MM.1S (cell line): ENCODE data around the gene MTARC2.
"Not testable (repeated sequence)": the region's sequence is repeated elsewhere in the genome, so short reads cannot be mapped to it uniquely, and the experiment has no call there.

ENCODE experiments used
- CTCF ChIP-seq: fragments of 300-600 bp; sonication (generic); IDR thresholded peaks from 2 replicates; pipeline ENCODE4 v1.5.1; 2016; ENCODE audit warnings: antibody characterized with exemption, low read length, mixed read lengths
- EZH2 ChIP-seq: fragments of 300-600 bp; sonication (generic); optimal IDR thresholded peaks from 2 replicates; pipeline ENCODE3; 2017; ENCODE audit warnings: low read depth, mild to moderate bottlenecking, antibody characterized with exemption, low read length, mixed read lengths
- EZH2phosphoT487 ChIP-seq: fragments of 300-600 bp; sonication (generic); IDR thresholded peaks from 2 replicates; pipeline ENCODE4 v1.6.1; 2018; ENCODE audit warnings: antibody characterized with exemption, low read length

- TF ChIP-seq EZH2, CTCF, EZH2phosphoT487: not testable (repeated sequence)
Measured at GRCh38 chr1:220715986-220716385, 32.1 kb upstream of the MTARC2 start.
